Measurements from ENCODE around the gene DYRK3.

DNA sequence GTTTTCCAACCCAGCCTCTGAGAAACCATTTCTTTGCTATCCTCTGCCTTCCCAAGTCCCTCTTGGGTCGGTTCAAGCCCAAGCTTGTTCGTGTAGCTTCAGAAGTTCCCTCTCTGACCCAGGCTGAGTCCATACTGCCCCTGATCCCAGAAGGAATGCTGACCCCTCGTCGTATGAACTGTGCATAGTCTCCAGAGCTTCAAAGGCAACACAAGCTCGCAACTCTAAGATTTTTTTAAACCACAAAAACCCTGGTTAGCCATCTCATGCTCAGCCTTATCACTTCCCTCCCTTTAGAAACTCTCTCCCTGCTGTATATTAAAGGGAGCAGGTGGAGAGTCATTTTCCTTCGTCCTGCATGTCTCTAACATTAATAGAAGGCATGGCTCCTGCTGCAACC lies 46.8 kb upstream of the DYRK3 start:
- TF ChIP-seq MAFK (IDR thresholded peaks at IDR 0.05; ENCODE audit: low read depth, low read length): no peak
- no peak for TF ChIP-seq RAD21 (IDR thresholded peaks at IDR 0.05 in 1 of 2, conservative IDR thresholded peaks at IDR 0.05 in 1 of 2; ENCODE audit: low read depth in 2 of 2, low read length in 2 of 2)
- TF ChIP-seq, protein P1, sequence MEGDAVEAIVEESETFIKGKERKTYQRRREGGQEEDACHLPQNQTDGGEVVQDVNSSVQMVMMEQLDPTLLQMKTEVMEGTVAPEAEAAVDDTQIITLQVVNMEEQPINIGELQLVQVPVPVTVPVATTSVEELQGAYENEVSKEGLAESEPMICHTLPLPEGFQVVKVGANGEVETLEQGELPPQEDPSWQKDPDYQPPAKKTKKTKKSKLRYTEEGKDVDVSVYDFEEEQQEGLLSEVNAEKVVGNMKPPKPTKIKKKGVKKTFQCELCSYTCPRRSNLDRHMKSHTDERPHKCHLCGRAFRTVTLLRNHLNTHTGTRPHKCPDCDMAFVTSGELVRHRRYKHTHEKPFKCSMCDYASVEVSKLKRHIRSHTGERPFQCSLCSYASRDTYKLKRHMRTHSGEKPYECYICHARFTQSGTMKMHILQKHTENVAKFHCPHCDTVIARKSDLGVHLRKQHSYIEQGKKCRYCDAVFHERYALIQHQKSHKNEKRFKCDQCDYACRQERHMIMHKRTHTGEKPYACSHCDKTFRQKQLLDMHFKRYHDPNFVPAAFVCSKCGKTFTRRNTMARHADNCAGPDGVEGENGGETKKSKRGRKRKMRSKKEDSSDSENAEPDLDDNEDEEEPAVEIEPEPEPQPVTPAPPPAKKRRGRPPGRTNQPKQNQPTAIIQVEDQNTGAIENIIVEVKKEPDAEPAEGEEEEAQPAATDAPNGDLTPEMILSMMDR (IDR thresholded peaks at IDR 0.05; ENCODE audit: control extremely low read depth in 1 of 3, insufficient read depth in 1 of 3, low read depth in 1 of 3, low read length in 3 of 3): no peak
- no peak for TF ChIP-seq TAF7 (optimal IDR thresholded peaks at IDR 0.05; ENCODE audit: borderline replicate concordance, low read depth, low read length)

Data from H1 (cell line).